Activated T-helper 2 cell treated with anti-CD3 and anti-CD28 coated beads, Interferon-gamma antibody, Interleukin-2, Interleukin-4, amounts not matched to agents 10 μg/mL and 5 μg/mL and 100 μg/mL, durations not matched to agents 14 hours and 24 hours and 36 hours (primary cell): ENCODE data around the gene EIF3I. TPM values are rescaled to one million over a fixed set of nuclear protein-coding genes. Genes with fewer than 3 reads are reported as not detected.

Experiments used
- DNase-seq: peaks from one replicate; pipeline ENCODE4 v3.0.0; 2021; ENCODE audit warnings: low spot score
- H3K27ac Mint-ChIP-seq: one replicate; pipeline ENCODE4 v1.8.0; 2021; ENCODE audit warnings: mixed read lengths
- H3K27me3 Mint-ChIP-seq: one replicate; pipeline ENCODE4 v1.8.0; 2021; ENCODE audit warnings: low read depth, mixed read lengths
- H3K36me3 Mint-ChIP-seq: one replicate; pipeline ENCODE4 v1.8.0; 2021; ENCODE audit warnings: low read depth, mixed read lengths
- H3K4me1 Mint-ChIP-seq: one replicate; pipeline ENCODE4 v1.8.0; 2021; ENCODE audit warnings: low read depth, mixed read lengths
- H3K4me3 Mint-ChIP-seq: one replicate; pipeline ENCODE4 v1.8.0; 2021; ENCODE audit warnings: low read depth, mild to moderate bottlenecking, moderate library complexity, mixed read lengths
- H3K9me3 Mint-ChIP-seq: one replicate; pipeline ENCODE4 v1.8.0; 2021; ENCODE audit warnings: mixed read lengths
- intact Hi-C: fragments of 100-400 bp; cut with micrococcal nuclease; formaldehyde crosslinking; loops from one replicate; pipeline ENCODE4 v1.15.1; 2023
- total RNA-seq: library from RNA; stranded (reverse); gene quantifications from 2 replicates; pipeline ENCODE4 v1.2.3, GENCODE V29; 2022

Gene EIF3I
- total RNA-seq, 1 donor from 2014 or later = 287 TPM

DNA sequence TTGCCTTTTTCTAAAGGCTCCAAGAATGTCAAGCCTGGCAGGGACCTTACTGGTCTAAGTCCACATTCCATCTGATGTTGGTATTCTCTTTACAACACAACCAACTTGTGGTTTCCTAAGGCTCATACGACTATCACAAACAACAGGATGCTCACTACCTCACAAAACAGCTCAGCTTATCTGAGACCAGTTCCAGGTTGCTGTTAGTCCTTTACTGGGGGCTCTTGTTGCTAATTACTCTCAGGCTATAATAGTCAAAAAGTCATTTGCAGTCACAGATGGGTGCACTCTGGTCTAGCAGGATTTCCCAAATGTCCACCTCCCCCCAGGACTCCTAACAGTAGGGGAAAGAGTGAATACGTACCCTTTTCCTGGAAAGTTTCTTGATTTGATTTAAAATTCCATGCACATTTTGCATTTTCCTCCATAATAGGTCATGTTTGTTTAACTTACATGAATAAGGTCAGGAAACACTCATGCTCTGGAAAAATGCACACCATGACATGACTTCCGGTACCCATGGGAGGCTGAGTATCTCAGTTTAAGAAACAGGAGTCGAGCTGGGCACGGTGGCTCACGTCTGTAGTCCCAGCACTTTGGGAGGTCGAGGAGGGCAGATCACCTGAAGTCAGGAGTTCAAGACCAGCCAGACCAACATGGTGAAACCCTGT lies 44.8 kb downstream of the EIF3I start:
- no peak for DNase-seq
- intact Hi-C loops = no loop called here
- no peaks in the 10 kb centered on the region for H3K27me3 Mint-ChIP-seq
- H3K4me3 Mint-ChIP-seq = peak overlapping the region; percentile 75
- peak overlapping the region; percentile 99 for H3K27ac Mint-ChIP-seq
- H3K9me3 Mint-ChIP-seq = no peaks in the 10 kb centered on the region
- peaks cover 49% of the 10 kb centered on the region for H3K4me1 Mint-ChIP-seq
- H3K36me3 Mint-ChIP-seq = peaks cover 47% of the 10 kb centered on the region

DNA sequence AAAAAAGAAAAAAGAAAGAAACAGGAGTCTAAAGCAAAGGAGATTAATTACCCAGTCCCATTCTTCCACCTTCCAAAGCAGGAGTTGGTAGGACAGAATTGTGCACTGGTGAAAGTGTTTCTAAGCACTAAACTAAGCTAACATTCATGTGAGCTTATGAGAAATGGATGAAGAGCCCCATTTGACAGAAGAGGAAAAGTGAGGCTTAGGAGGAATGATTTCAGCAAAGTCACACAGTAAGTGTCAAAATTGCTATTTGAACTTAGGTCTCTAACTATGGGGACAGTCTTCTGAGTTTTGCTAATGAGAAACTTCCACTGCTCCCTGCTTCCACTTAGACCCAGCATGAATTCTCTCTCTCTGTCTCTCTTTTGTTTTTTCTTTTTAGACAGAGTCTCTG lies 47.5 kb downstream of the EIF3I start:
- Mint-ChIP-seq H3K4me1 (peaks cover 61% of the 10 kb centered on the region), H3K27me3 (no peaks in the 10 kb centered on the region), H3K9me3 (no peaks in the 10 kb centered on the region), H3K27ac (peak overlapping the region; percentile 75), H3K4me3 (no peak overlapping the region), H3K36me3 (peaks cover 55% of the 10 kb centered on the region)
- intact Hi-C loops = no loop called here
- DNase-seq = no peak

- H3K4me1 Mint-ChIP-seq = peaks cover 49% of the 10 kb centered on the region
- no peaks in the 10 kb centered on the region for H3K27me3 Mint-ChIP-seq
- intact Hi-C loops = loop anchor here (2.0 kb wide), 1 partner anchor 18 kb away; no protein-coding TSS in a partner anchor
- peak overlapping the region; percentile 88 for H3K27ac Mint-ChIP-seq
- DNase-seq = no peak
- H3K9me3 Mint-ChIP-seq = no peaks in the 10 kb centered on the region
- peaks cover 64% of the 10 kb centered on the region for H3K36me3 Mint-ChIP-seq
- H3K4me3 Mint-ChIP-seq = peak overlapping the region; percentile 57
These were observed 50.6 kb downstream of the EIF3I start for GRCh38 chr1:32272557-32273390.

- peak overlapping the region; percentile 57 for H3K4me3 Mint-ChIP-seq
- H3K9me3 Mint-ChIP-seq = no peaks in the 10 kb centered on the region
- H3K4me1 Mint-ChIP-seq = peaks cover 49% of the 10 kb centered on the region
- peaks cover 72% of the 10 kb centered on the region for H3K36me3 Mint-ChIP-seq
- no peaks in the 10 kb centered on the region for H3K27me3 Mint-ChIP-seq
- intact Hi-C loops = loop anchor here (2.0 kb wide), 1 partner anchor 19 kb away; no protein-coding TSS in a partner anchor
- peak; percentile 67 for DNase-seq
- H3K27ac Mint-ChIP-seq = peak overlapping the region; percentile 88
These were observed 51.4 kb downstream of the EIF3I start for GRCh38 chr1:32273391-32274208.

- DNase-seq = no peak
- Mint-ChIP-seq H3K36me3 (peaks cover 81% of the 10 kb centered on the region), H3K9me3 (no peaks in the 10 kb centered on the region), H3K4me3 (no peak overlapping the region), H3K4me1 (peaks cover 44% of the 10 kb centered on the region), H3K27ac (peak overlapping the region; percentile 88), H3K27me3 (no peaks in the 10 kb centered on the region)
- intact Hi-C loops = no loop called here
These were observed 52.6 kb downstream of the EIF3I start for GRCh38 chr1:32274646-32275340.

- no peak for DNase-seq
- no peaks in the 10 kb centered on the region for H3K27me3 Mint-ChIP-seq
- intact Hi-C loops = no loop called here
- peaks cover 41% of the 10 kb centered on the region for H3K4me1 Mint-ChIP-seq
- no peak overlapping the region for H3K27ac Mint-ChIP-seq
- H3K36me3 Mint-ChIP-seq = peaks cover 85% of the 10 kb centered on the region
- no peaks in the 10 kb centered on the region for H3K9me3 Mint-ChIP-seq
- H3K4me3 Mint-ChIP-seq = no peak overlapping the region
These were observed 53.2 kb downstream of the EIF3I start for GRCh38 chr1:32275424-32275823.

- intact Hi-C loops = no loop called here
- H3K36me3 Mint-ChIP-seq = peaks cover 90% of the 10 kb centered on the region
- DNase-seq = no peak
- no peaks in the 10 kb centered on the region for H3K27me3 Mint-ChIP-seq
- H3K4me3 Mint-ChIP-seq = no peak overlapping the region
- H3K4me1 Mint-ChIP-seq = peaks cover 38% of the 10 kb centered on the region
- H3K9me3 Mint-ChIP-seq = no peaks in the 10 kb centered on the region
- H3K27ac Mint-ChIP-seq = no peak overlapping the region
These were observed 54.0 kb downstream of the EIF3I start for GRCh38 chr1:32276032-32276782.

Other genes starting within 250 kb of the EIF3I start
- gene KHDRBS1, start 208.5 kb upstream of the EIF3I start, total RNA-seq = 177 and 178 TPM in 2 replicates
- gene TMEM39B, start 149.5 kb upstream of the EIF3I start, total RNA-seq = 32.5 and 34.5 TPM in 2 replicates
- 81.2 and 84.0 TPM in 2 replicates for gene KPNA6, start 114.4 kb upstream of the EIF3I start, total RNA-seq
- gene TXLNA, start 42.7 kb upstream of the EIF3I start, total RNA-seq = 98.6 and 101 TPM in 2 replicates
- gene CCDC28B, start 21.8 kb upstream of the EIF3I start, total RNA-seq = 39.1 and 44.0 TPM in 2 replicates
- 5.0 and 5.4 TPM in 2 replicates for gene IQCC, start 16.7 kb upstream of the EIF3I start, total RNA-seq
- 0.14 TPM in 1 of 2 replicates, not detected in the other for gene DCDC2B, start 13.3 kb upstream of the EIF3I start, total RNA-seq
- 10.7 and 12.1 TPM in 2 replicates for gene TMEM234, start 54 bp upstream of the EIF3I start, total RNA-seq
- gene FAM167B, start 24.8 kb downstream of the EIF3I start, total RNA-seq = 0.78 and 0.80 TPM in 2 replicates
- gene LCK, start 28.9 kb downstream of the EIF3I start, total RNA-seq = 221 and 232 TPM in 2 replicates
- gene HDAC1, start 69.7 kb downstream of the EIF3I start, total RNA-seq = 179 and 195 TPM in 2 replicates
- gene MARCKSL1, start 113.8 kb downstream of the EIF3I start, total RNA-seq = 42.5 and 45.0 TPM in 2 replicates
- gene FAM229A, start 140.1 kb downstream of the EIF3I start, total RNA-seq = 5.4 and 6.1 TPM in 2 replicates
- gene TSSK3, start 140.1 kb downstream of the EIF3I start, total RNA-seq = 1.1 TPM in 2 replicates
- gene BSDC1, start 172.0 kb downstream of the EIF3I start, total RNA-seq = 48.9 and 54.3 TPM in 2 replicates
- gene ZBTB8B, start 242.7 kb downstream of the EIF3I start, total RNA-seq = 0.02 TPM in 1 of 2 replicates, not detected in the other